K562 (cell line): ENCODE results near the gene SPATA3.

Source experiments
- CTBP1 ChIP-seq: fragments of 450-650 bp; IDR thresholded peaks from 2 replicates; pipeline ENCODE4 v1.6.1; 2016; ENCODE audit warnings: borderline replicate concordance
- CXXC5 ChIP-seq: fragments of 250-450 bp; sonication (Bioruptor Pico); IDR thresholded peaks from 2 replicates; pipeline ENCODE4 v1.8.0; 2022; ENCODE audit warnings: inconsistent platforms, mild to moderate bottlenecking, moderate library complexity
- ETS1 ChIP-seq: conservative IDR thresholded peaks from 2 replicates; pipeline ENCODE4 v1.6.1; 2011; ENCODE audit warnings: low read depth, mild to moderate bottlenecking, low read length; ENCODE audit not compliant: control insufficient read depth
- KDM4B ChIP-seq, 2 experiments: fragments of 450-650 bp in 1 of 2; sonication (generic) in 1 of 2; IDR thresholded peaks; 2 replicates each; pipeline ENCODE4 v1.6.1; 2016 to 2017; ENCODE audit warnings: borderline replicate concordance in 2 of 2, antibody characterized with exemption in 1 of 2, low read depth in 1 of 2, mild to moderate bottlenecking in 1 of 2
- WHSC1 ChIP-seq: IDR thresholded peaks from one replicate; pipeline ENCODE4 v1.6.1; 2012; ENCODE audit warnings: low read length, control low read depth, inconsistent platforms
- ZNF232 ChIP-seq: sonication (generic); formaldehyde crosslinking; IDR thresholded peaks from 2 replicates; pipeline ENCODE4 v1.8.0; 2022; ENCODE audit warnings: mild to moderate bottlenecking, missing genetic modification reagents
- ZNF274 ChIP-seq: IDR thresholded peaks from 2 replicates; pipeline ENCODE4 v1.6.1; 2011; ENCODE audit warnings: low read depth, mild to moderate bottlenecking, low read length, moderate library complexity, borderline replicate concordance
- ZNF589 ChIP-seq: fragments of 200-800 bp; sonication (Bioruptor generic); IDR thresholded peaks from 2 replicates; pipeline ENCODE4 v1.6.1; 2016; ENCODE audit warnings: low read depth, missing genetic modification characterization, missing compliant biosample characterization
- TF ChIP-seq, protein P1 (sequence below), 2 experiments: fragments of 250-450 bp in 1 of 2; fragments of 450-650 bp in 1 of 2; sonication (Bioruptor Pico) in 1 of 2; IDR thresholded peaks; 2 replicates each; pipeline versions ENCODE4 v1.6.1 to v1.8.0; 2016 to 2021; ENCODE audit warnings: mild to moderate bottlenecking in 2 of 2, moderate library complexity in 2 of 2, missing compliant biosample characterization in 1 of 2, missing genetic modification characterization in 1 of 2
- TF ChIP-seq, protein P2 (sequence below), 3 experiments: IDR thresholded peaks in 2 of 3; conservative IDR thresholded peaks in 1 of 3; 2 replicates each; pipeline ENCODE4 v1.5.1; 2011 to 2012; ENCODE audit warnings: low read length in 3 of 3, mild to moderate bottlenecking in 3 of 3, control low read depth in 2 of 3, improper control_type of control experiment in 1 of 3, inconsistent platforms in 1 of 3, low read depth in 1 of 3, mixed read lengths in 1 of 3, moderate library complexity in 1 of 3; ENCODE audit not compliant: insufficient read depth in 2 of 3

GRCh38 chr2:230974096-230974913 is 21.6 kb upstream of the SPATA3 start:
- TF ChIP-seq, protein P1, sequence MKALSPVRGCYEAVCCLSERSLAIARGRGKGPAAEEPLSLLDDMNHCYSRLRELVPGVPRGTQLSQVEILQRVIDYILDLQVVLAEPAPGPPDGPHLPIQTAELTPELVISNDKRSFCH (CRISPR knock-in tag; IDR thresholded peaks at IDR 0.05), result no peak
- TF ChIP-seq, protein P1 (tag; IDR thresholded peaks at IDR 0.05), result no peak
- TF ChIP-seq WHSC1 (no peak), KDM4B (IDR thresholded peaks at IDR 0.05; ENCODE audit: borderline replicate concordance in 2 of 2, low read depth in 1 of 2) (no peak), ZNF232 (no peak), ETS1 (no peak), CXXC5 (no peak), ZNF589 (CRISPR knock-in tag) (no peak), ZNF274 (no peak), CTBP1 (no peak)
- TF ChIP-seq, protein P2, sequence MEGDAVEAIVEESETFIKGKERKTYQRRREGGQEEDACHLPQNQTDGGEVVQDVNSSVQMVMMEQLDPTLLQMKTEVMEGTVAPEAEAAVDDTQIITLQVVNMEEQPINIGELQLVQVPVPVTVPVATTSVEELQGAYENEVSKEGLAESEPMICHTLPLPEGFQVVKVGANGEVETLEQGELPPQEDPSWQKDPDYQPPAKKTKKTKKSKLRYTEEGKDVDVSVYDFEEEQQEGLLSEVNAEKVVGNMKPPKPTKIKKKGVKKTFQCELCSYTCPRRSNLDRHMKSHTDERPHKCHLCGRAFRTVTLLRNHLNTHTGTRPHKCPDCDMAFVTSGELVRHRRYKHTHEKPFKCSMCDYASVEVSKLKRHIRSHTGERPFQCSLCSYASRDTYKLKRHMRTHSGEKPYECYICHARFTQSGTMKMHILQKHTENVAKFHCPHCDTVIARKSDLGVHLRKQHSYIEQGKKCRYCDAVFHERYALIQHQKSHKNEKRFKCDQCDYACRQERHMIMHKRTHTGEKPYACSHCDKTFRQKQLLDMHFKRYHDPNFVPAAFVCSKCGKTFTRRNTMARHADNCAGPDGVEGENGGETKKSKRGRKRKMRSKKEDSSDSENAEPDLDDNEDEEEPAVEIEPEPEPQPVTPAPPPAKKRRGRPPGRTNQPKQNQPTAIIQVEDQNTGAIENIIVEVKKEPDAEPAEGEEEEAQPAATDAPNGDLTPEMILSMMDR (IDR thresholded peaks at IDR 0.05 in 2 of 3, conservative IDR thresholded peaks at IDR 0.05 in 1 of 3; ENCODE audit: insufficient read depth in 2 of 3, low read depth in 1 of 3, low read length in 3 of 3), result no peak
